H1 (cell line): Measurements from ENCODE around the gene OXSR1. TPM values are rescaled to one million over a fixed set of nuclear protein-coding genes. Genes with fewer than 3 reads are reported as not detected.

ENCODE experiments used
- CTCF ChIA-PET: fragments of 300-600 bp; sonication (Branson Sonifier 250); formaldehyde crosslinking; loops from one replicate; lab custom pipeline; 2021; ENCODE audit not compliant: partially characterized antibody; lab: Charles Lee
- POLR2A ChIA-PET: fragments of 300-600 bp; sonication (Branson Sonifier 250); formaldehyde crosslinking; loops from one replicate; lab custom pipeline; 2021; ENCODE audit warnings: inconsistent platforms; ENCODE audit not compliant: partially characterized antibody; lab: Charles Lee
- DNase-seq, 2 experiments: peaks; one replicate each; pipeline versions ENCODE4 v3.0.0 to v3.0.0-alpha.2; 2010 to 2022; ENCODE audit warnings: low spot score in 2 of 2, low read depth in 1 of 2, mixed read lengths in 1 of 2
- FAIRE-seq: peaks from 2 replicates; lab custom pipeline; 2011; peaks lifted over from hg19 to GRCh38; lab: Jason Lieb, UNC
- H2AFZ ChIP-seq: 2 replicates; pipeline ENCODE4 v1.8.1; 2012; ENCODE audit warnings: low read length, inconsistent platforms
- H2AK5ac ChIP-seq: 2 replicates; pipeline ENCODE4 v1.6.1; 2013; ENCODE audit warnings: low read depth, low read length
- H2BK120ac ChIP-seq: replicated peaks from 2 replicates; pipeline ENCODE3; 2013; ENCODE audit warnings: low read depth, low read length, inconsistent platforms
- H2BK12ac ChIP-seq: 2 replicates; pipeline ENCODE4 v1.6.1; 2013; ENCODE audit warnings: low read depth, low read length
- H2BK15ac ChIP-seq: 2 replicates; pipeline ENCODE4 v1.6.1; 2013; ENCODE audit warnings: low read length
- H2BK20ac ChIP-seq: 2 replicates; pipeline ENCODE4 v1.6.1; 2013; ENCODE audit warnings: low read length
- H2BK5ac ChIP-seq: 2 replicates; pipeline ENCODE4 v1.6.1; 2013; ENCODE audit warnings: low read depth, low read length
- H3K14ac ChIP-seq: 2 replicates; pipeline ENCODE4 v1.6.1; 2013; ENCODE audit warnings: inconsistent platforms; ENCODE audit not compliant: insufficient read length
- H3K18ac ChIP-seq: 2 replicates; pipeline ENCODE4 v1.6.1; 2013; ENCODE audit warnings: low read length; ENCODE audit errors: extremely low read depth
- H3K23ac ChIP-seq: 2 replicates; pipeline ENCODE4 v1.6.1; 2013; ENCODE audit warnings: inconsistent platforms; ENCODE audit not compliant: insufficient read length
- H3K23me2 ChIP-seq: 2 replicates; pipeline ENCODE4 v1.6.1; 2013; ENCODE audit warnings: low read depth, low read length
- H3K27ac ChIP-seq: 2 replicates; pipeline ENCODE4 v1.6.1; 2011; ENCODE audit warnings: low read depth, low read length, inconsistent platforms
- H3K27me3 ChIP-seq, 4 experiments: replicated peaks in 1 of 4; 1 replicate in 1 of 4; 2 replicates in 3 of 4; pipeline versions ENCODE4 v1.6.1 to v1.8.1; 2011 to 2013; ENCODE audit warnings: low read length in 3 of 4, mild to moderate bottlenecking in 3 of 4, inconsistent platforms in 2 of 4, mixed read lengths in 2 of 4, moderate library complexity in 1 of 4; ENCODE audit not compliant: control insufficient read depth in 3 of 4, insufficient read depth in 3 of 4; ENCODE audit errors: extremely low read depth in 1 of 4
- H3K36me3 ChIP-seq, 4 experiments: 2 replicates each; pipeline versions ENCODE4 v1.6.1 to v1.8.1; 2011 to 2013; ENCODE audit warnings: mild to moderate bottlenecking in 4 of 4, low read length in 3 of 4, moderate library complexity in 2 of 4, control low read depth in 1 of 4, inconsistent platforms in 1 of 4; ENCODE audit not compliant: insufficient read depth in 4 of 4, control insufficient read depth in 2 of 4
- H3K4ac ChIP-seq: replicated peaks from 2 replicates; pipeline ENCODE3; 2013; ENCODE audit warnings: low read length, low read depth, mixed read lengths, inconsistent platforms; ENCODE audit not compliant: insufficient read length
- H3K4me1 ChIP-seq, 4 experiments: replicated peaks in 1 of 4; 1 replicate in 1 of 4; 2 replicates in 3 of 4; pipeline versions ENCODE4 v1.6.1 to v1.8.1; 2011 to 2013; ENCODE audit warnings: low read length in 3 of 4, inconsistent platforms in 2 of 4, mixed read lengths in 1 of 4; ENCODE audit not compliant: insufficient read depth in 4 of 4, control insufficient read depth in 3 of 4
- H3K4me2 ChIP-seq, 2 experiments: 2 replicates each; pipeline versions ENCODE4 v1.6.1 to v1.8.1; 2011 to 2013; ENCODE audit warnings: low read depth in 2 of 2, low read length in 2 of 2, control low read depth in 1 of 2, inconsistent platforms in 1 of 2, mild to moderate bottlenecking in 1 of 2; ENCODE audit not compliant: insufficient read depth in 1 of 2
- H3K4me3 ChIP-seq, 4 experiments: fragments of 200-600, 300-600 bp in 1 of 4; sonication (generic), shearing (Covaris generic), sonication (Bioruptor Twin) in 1 of 4; 2 replicates each; pipeline versions ENCODE4 v1.5.1 to v1.8.1; 2011 to 2016; ENCODE audit warnings: low read length in 4 of 4, low read depth in 3 of 4, control low read depth in 2 of 4, inconsistent platforms in 2 of 4, mild to moderate bottlenecking in 2 of 4, mixed read lengths in 1 of 4, moderate library complexity in 1 of 4; ENCODE audit not compliant: insufficient read depth in 2 of 4; ENCODE audit errors: extremely low read depth in 1 of 4
- H3K56ac ChIP-seq: replicated peaks from 2 replicates; pipeline ENCODE3; 2013; ENCODE audit warnings: low read depth, mild to moderate bottlenecking, mixed read lengths, low read length, inconsistent platforms; ENCODE audit not compliant: insufficient read length
- H3K79me1 ChIP-seq: 2 replicates; pipeline ENCODE4 v1.6.1; 2013; ENCODE audit warnings: low read depth, low read length, control low read depth
- H3K79me2 ChIP-seq, 2 experiments: 2 replicates each; pipeline versions ENCODE4 v1.6.1 to v1.8.1; 2012 to 2013; ENCODE audit warnings: low read length in 2 of 2, mild to moderate bottlenecking in 2 of 2, inconsistent platforms in 1 of 2; ENCODE audit not compliant: insufficient read depth in 2 of 2, control insufficient read depth in 1 of 2
- H3K9ac ChIP-seq, 4 experiments: replicated peaks in 1 of 4; 1 replicate in 1 of 4; 2 replicates in 3 of 4; pipeline versions ENCODE4 v1.6.1 to v1.8.1; 2011 to 2013; ENCODE audit warnings: low read depth in 3 of 4, low read length in 3 of 4, control low read depth in 2 of 4, mild to moderate bottlenecking in 2 of 4, moderate library complexity in 2 of 4, inconsistent platforms in 1 of 4; ENCODE audit errors: extremely low read depth in 1 of 4
- H3K9me3 ChIP-seq, 2 experiments: 2 replicates each; pipeline versions ENCODE4 v1.6.1 to v1.8.1; 2012 to 2013; ENCODE audit warnings: mild to moderate bottlenecking in 2 of 2, moderate library complexity in 2 of 2, control low read depth in 1 of 2, inconsistent platforms in 1 of 2, low read depth in 1 of 2, low read length in 1 of 2, mixed read lengths in 1 of 2; ENCODE audit not compliant: insufficient read depth in 2 of 2
- H4K20me1 ChIP-seq, 2 experiments: replicated peaks in 1 of 2; 2 replicates each; pipeline versions ENCODE3 to v1.8.1; 2011 to 2013; ENCODE audit warnings: inconsistent platforms in 2 of 2, low read length in 2 of 2, mild to moderate bottlenecking in 1 of 2; ENCODE audit not compliant: insufficient read depth in 2 of 2, control insufficient read depth in 1 of 2
- H4K5ac ChIP-seq: 2 replicates; pipeline ENCODE4 v1.6.1; 2013; ENCODE audit warnings: low read length, low read depth, mixed read lengths, inconsistent platforms; ENCODE audit not compliant: insufficient read length
- H4K8ac ChIP-seq: 2 replicates; pipeline ENCODE4 v1.8.0; 2013; ENCODE audit warnings: mild to moderate bottlenecking, moderate library complexity, low read length, inconsistent platforms; ENCODE audit not compliant: insufficient read depth; ENCODE audit errors: extremely low read depth
- H4K91ac ChIP-seq: replicated peaks from 2 replicates; pipeline ENCODE3; 2013; ENCODE audit warnings: low read length, mixed read lengths, inconsistent platforms; ENCODE audit not compliant: insufficient read length
- BACH1 ChIP-seq: IDR thresholded peaks from 2 replicates; pipeline ENCODE4 v1.6.1; 2012; ENCODE audit warnings: low read length, improper control_type of control experiment
- EZH2 ChIP-seq: fragments of 200-600 bp; sonication (generic); IDR thresholded peaks from 2 replicates; pipeline ENCODE4 v1.7.1; 2012; ENCODE audit warnings: low read depth, mild to moderate bottlenecking, moderate library complexity, low read length, inconsistent platforms; ENCODE audit not compliant: severe bottlenecking
- FOSL1 ChIP-seq: IDR thresholded peaks from 2 replicates; pipeline ENCODE4 v1.6.1; 2011; ENCODE audit warnings: mild to moderate bottlenecking, low read depth, low read length, moderate library complexity; ENCODE audit not compliant: insufficient read depth
- JUN ChIP-seq: IDR thresholded peaks from 2 replicates; pipeline ENCODE4 v1.6.1; 2011; ENCODE audit warnings: low read depth, mild to moderate bottlenecking, improper control_type of control experiment, low read length
- RAD21 ChIP-seq, 2 experiments: IDR thresholded peaks in 1 of 2; conservative IDR thresholded peaks in 1 of 2; 2 replicates each; pipeline ENCODE4 v1.6.1; 2011; ENCODE audit warnings: low read depth in 2 of 2, low read length in 2 of 2, improper control_type of control experiment in 1 of 2, inconsistent platforms in 1 of 2, mild to moderate bottlenecking in 1 of 2, moderate library complexity in 1 of 2
- RBBP5 ChIP-seq: IDR thresholded peaks from 2 replicates; pipeline ENCODE4 v1.7.1; 2012; ENCODE audit warnings: low read depth, mild to moderate bottlenecking, inconsistent platforms, low read length, moderate library complexity, borderline replicate concordance
- RNF2 ChIP-seq: fragments of 200-900, 300-1000 bp; sonication (generic); IDR thresholded peaks from 2 replicates; pipeline ENCODE4 v1.7.1; 2016; ENCODE audit warnings: borderline replicate concordance, low read depth, mild to moderate bottlenecking, antibody characterized with exemption, low read length; ENCODE audit not compliant: poor library complexity, severe bottlenecking; ENCODE audit errors: missing control alignments
- SIN3A ChIP-seq, 2 experiments: IDR thresholded peaks in 1 of 2; conservative IDR thresholded peaks in 1 of 2; 2 replicates each; pipeline ENCODE4 v1.6.1; 2011 to 2012; ENCODE audit warnings: low read length in 2 of 2, improper control_type of control experiment in 1 of 2, low read depth in 1 of 2, mild to moderate bottlenecking in 1 of 2
- SP2 ChIP-seq: IDR thresholded peaks from 2 replicates; pipeline ENCODE4 v1.6.1; 2012; ENCODE audit warnings: mild to moderate bottlenecking, low read length, inconsistent platforms
- TAF1 ChIP-seq: IDR thresholded peaks from 2 replicates; pipeline ENCODE4 v1.6.1; 2011; ENCODE audit warnings: mild to moderate bottlenecking, low read depth, low read length
- TAF7 ChIP-seq: optimal IDR thresholded peaks from 2 replicates; pipeline ENCODE3; 2011; ENCODE audit warnings: low read depth, mild to moderate bottlenecking, inconsistent platforms, low read length, moderate library complexity, borderline replicate concordance
- ZNF274 ChIP-seq: IDR thresholded peaks from 2 replicates; pipeline ENCODE4 v1.7.0; 2012; ENCODE audit warnings: low read length, borderline replicate concordance; ENCODE audit errors: extremely low read depth
- WGBS, 2 experiments: shearing (Covaris generic) in 1 of 2; methylation state at CpG; one replicate each; pipeline versions ENCODE4 v1.1.6 to v1.1.7; 2013 to 2015; ENCODE audit warnings: low lambda C conversion rate in 2 of 2, mixed read lengths in 2 of 2, inconsistent platforms in 1 of 2, low coverage in 1 of 2, missing lambda C conversion rate in 1 of 2; ENCODE audit not compliant: insufficient replicate concordance in 2 of 2, insufficient coverage in 1 of 2, insufficient read length in 1 of 2; ENCODE audit errors: extremely low coverage in 1 of 2, missing lambda C conversion rate in 1 of 2; 5-methylcytosine and 5-hydroxymethylcytosine counted together
- polyA plus RNA-seq, 7 experiments: library from polyadenylated mRNA; depleted of rRNA in 3 of 7; stranded (reverse) in 5 of 7; unstranded in 2 of 7; fragments of >200 nt in 5 of 7; fragments of 200-250 nt in 2 of 7; gene quantifications; 1 replicate in 5 of 7; 2 replicates in 1 of 7; 4 replicates in 1 of 7; pipeline versions ENCODE4 v1.2.1 to v1.2.3, GENCODE V29; 2011 to 2013; ENCODE audit warnings: missing spikeins in 2 of 7, mixed read lengths in 2 of 7
- total RNA-seq: library from RNA; stranded (reverse); fragmentation: NEBNext Ultra II Directional; extraction: Animal tissue kit (Norgen Biotek cat#: 25700); gene quantifications from 2 replicates; pipeline ENCODE4 v1.2.1, GENCODE V29; 2021

The OXSR1 gene
- total and polyA plus RNA-seq, 2 of the 8 experiments (the other 6 are each of a cell fraction or from before 2014, with no cell fraction given), result 25.1 to 47.0 TPM

DNA sequence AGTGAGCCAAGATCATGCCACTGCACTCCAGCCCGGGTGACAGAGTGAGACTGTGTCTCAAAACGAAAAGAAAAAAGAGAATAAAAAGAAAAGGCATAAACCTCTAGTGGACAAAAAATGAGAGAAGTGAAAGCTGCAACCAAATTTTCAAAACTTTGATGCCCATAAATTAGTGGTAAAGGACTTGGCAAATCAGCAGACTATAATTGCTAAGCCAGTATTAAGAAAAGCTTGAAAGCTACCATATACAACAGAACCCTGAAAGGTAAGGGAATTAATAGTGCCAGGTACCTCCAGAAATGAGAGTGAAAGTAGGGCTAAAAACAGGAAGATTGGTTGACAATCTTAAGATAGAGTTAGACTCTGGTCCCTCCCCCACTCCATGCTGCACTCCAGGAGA, 67.4 kb downstream of the OXSR1 start:
- Histone ChIP-seq H3K18ac (no peak overlapping the region), H3K9me3 (no peaks in the 10 kb centered on the region), H2BK20ac (no peak overlapping the region), H2BK15ac (no peak overlapping the region), H3K23me2 (no peaks in the 10 kb centered on the region), H2BK12ac (no peak overlapping the region), H2AK5ac (no peak overlapping the region), H2BK5ac (no peak overlapping the region), H3K4ac (no peak overlapping the region), H2AFZ (no peak overlapping the region), H3K36me3 (peaks cover 0 to 33% (median 13%) of the 10 kb centered on the region in 4 experiments; a peak in 5 of 8 replicates), H3K23ac (no peak overlapping the region), H3K4me1 (no peaks in the 10 kb centered on the region), H3K4me2 (no peak overlapping the region), H3K27ac (no peak overlapping the region), H4K8ac (no peak overlapping the region), H4K91ac (no peak overlapping the region), H3K56ac (no peak overlapping the region), H3K27me3 (no peaks in the 10 kb centered on the region), H3K4me3 (no peak overlapping the region), H3K79me2 (no peaks in the 10 kb centered on the region), H4K5ac (no peak overlapping the region), H3K79me1 (no peaks in the 10 kb centered on the region), H2BK120ac (no peak overlapping the region), H3K9ac (no peak overlapping the region), H3K14ac (no peak overlapping the region), H4K20me1 (no peaks in the 10 kb centered on the region)
- FAIRE-seq, result no peak
- no peak for TF ChIP-seq JUN
- no peak for TF ChIP-seq ZNF274
- no peak for TF ChIP-seq RBBP5
- TF ChIP-seq RAD21 (IDR thresholded peaks at IDR 0.05 in 1 of 2, conservative IDR thresholded peaks at IDR 0.05 in 1 of 2; ENCODE audit: low read depth in 2 of 2, low read length in 2 of 2), result no peak
- no peak for TF ChIP-seq EZH2
- TF ChIP-seq FOSL1, result no peak
- no peak for TF ChIP-seq SIN3A (conservative IDR thresholded peaks at IDR 0.05 in 1 of 2, IDR thresholded peaks at IDR 0.05 in 1 of 2; ENCODE audit: low read depth in 1 of 2, low read length in 2 of 2)
- TF ChIP-seq SP2, result no peak
- TF ChIP-seq TAF1, result no peak
- TF ChIP-seq TAF7, result no peak
- no peak for TF ChIP-seq RNF2
- no peak for TF ChIP-seq BACH1
- 81% methylated on average over 2 of the region's 2 CpGs; no CpG with 5 or more reads in 1 of the 2 experiments for WGBS, 2 experiments
- no peak for DNase-seq
- ChIA-PET POLR2A (interaction anchor here (1.1 kb wide), 1 partner anchor 11 kb away, joined by 3 read pairs; no protein-coding TSS in a partner anchor), CTCF (interaction anchor here (0.7 to 1.7 kb wide), 2 partner anchors 65 to 99 kb away, joined by 3 to 5 read pairs; no protein-coding TSS in a partner anchor)
